GM12878 (cell line): Measurements from ENCODE around the gene DDX10. TPM values are rescaled to one million over a fixed set of nuclear protein-coding genes. Genes with fewer than 3 reads are reported as not detected.

Source experiments
- ATAC-seq: fragments of 200-7000 bp; cut with Tn5 transposase; 3 replicates; pipeline ENCODE4 v1.9.1; 2020; ENCODE audit warnings: mild to moderate bottlenecking, moderate library complexity
- BruUV-seq: library from RNA; stranded (reverse); fragments of 400-500 nt; replicated peaks from 2 replicates; lab custom pipeline; 2021; lab: Mats Ljungman, UMichigan
- CTCF ChIA-PET: fragments of 300-600 bp; sonication (Branson Sonifier 250); formaldehyde crosslinking; extraction: SDS; loops from one replicate; lab custom pipeline; 2021; ENCODE audit warnings: inconsistent platforms; lab: Yijun Ruan, JAX
- POLR2A ChIA-PET: fragments of 350-600 bp; formaldehyde crosslinking; extraction: SDS; loops from one replicate; lab custom pipeline; 2021; ENCODE audit warnings: inconsistent platforms; lab: Charles Lee
- RAD21 ChIA-PET: fragments of 300-600 bp; sonication (Branson Sonifier 250); formaldehyde crosslinking; loops from one replicate; lab custom pipeline; 2023; ENCODE audit warnings: antibody characterized with exemption; ENCODE audit not compliant: unreplicated experiment; lab: Charles Lee
- SMC1A ChIA-PET: fragments of 300-600 bp; sonication (Branson Sonifier 250); formaldehyde crosslinking; loops from one replicate; lab custom pipeline; 2023; ENCODE audit not compliant: unreplicated experiment, uncharacterized antibody; lab: Charles Lee
- DNase-seq: peaks from one replicate; pipeline ENCODE4 v3.0.0-alpha.2; 2011; ENCODE audit warnings: low read depth, low spot score
- FAIRE-seq: peaks from 3 replicates; lab custom pipeline; 2011; peaks lifted over from hg19 to GRCh38; lab: Jason Lieb, UNC
- H2AFZ ChIP-seq: 2 replicates; pipeline ENCODE4 v1.6.0; 2011; ENCODE audit warnings: low read depth, low read length, control low read depth; ENCODE audit not compliant: control insufficient read depth
- H3K27ac ChIP-seq: 2 replicates; pipeline ENCODE4 v1.5.1; 2011; ENCODE audit warnings: control low read depth; ENCODE audit not compliant: control insufficient read depth, insufficient read depth
- H3K27me3 ChIP-seq, 2 experiments: replicated peaks in 1 of 2; 2 replicates each; pipeline versions ENCODE4 v1.6.0 to v1.6.1; 2011; ENCODE audit warnings: low read length in 1 of 2; ENCODE audit not compliant: control insufficient read depth in 2 of 2, insufficient read depth in 2 of 2
- H3K36me3 ChIP-seq, 2 experiments: 2 replicates each; pipeline ENCODE4 v1.5.1; 2011; ENCODE audit warnings: low read length in 1 of 2; ENCODE audit not compliant: control insufficient read depth in 2 of 2, insufficient read depth in 2 of 2
- H3K4me1 ChIP-seq: 2 replicates; pipeline ENCODE4 v1.6.1; 2011; ENCODE audit warnings: mild to moderate bottlenecking, low read length, moderate library complexity, mixed read lengths; ENCODE audit not compliant: control insufficient read depth, insufficient read depth
- H3K4me2 ChIP-seq: 2 replicates; pipeline ENCODE4 v1.6.0; 2011; ENCODE audit warnings: control low read depth; ENCODE audit not compliant: control insufficient read depth, insufficient read depth
- H3K4me3 ChIP-seq: fragments of 200-600 bp; sonication (generic); 2 replicates; pipeline ENCODE4 v1.5.1; 2016
- H3K79me2 ChIP-seq: 2 replicates; pipeline ENCODE4 v1.6.0; 2011; ENCODE audit warnings: low read length; ENCODE audit not compliant: control insufficient read depth, insufficient read depth
- H3K9ac ChIP-seq: 2 replicates; pipeline ENCODE4 v1.8.0; 2011; ENCODE audit warnings: low read length, control low read depth, mixed read lengths; ENCODE audit not compliant: control insufficient read depth, insufficient read depth
- H3K9me3 ChIP-seq: replicated peaks from 3 replicates; pipeline ENCODE4 v1.5.1; 2011; ENCODE audit warnings: mild to moderate bottlenecking, low read length; ENCODE audit not compliant: control insufficient read depth, insufficient read depth
- H4K20me1 ChIP-seq: 2 replicates; pipeline ENCODE4 v1.6.0; 2011; ENCODE audit not compliant: control insufficient read depth, insufficient read depth
- MTA2 ChIP-seq: fragments of 450-650 bp; IDR thresholded peaks from 2 replicates; pipeline ENCODE4 v1.6.1; 2016; ENCODE audit warnings: low read depth, mild to moderate bottlenecking, moderate library complexity
- NR2C1 ChIP-seq: fragments of 450-650 bp; IDR thresholded peaks from 2 replicates; pipeline ENCODE4 v1.6.1; 2017; ENCODE audit warnings: antibody characterized with exemption, mild to moderate bottlenecking, moderate library complexity
- PML ChIP-seq: IDR thresholded peaks from 2 replicates; pipeline ENCODE4 v1.6.1; 2012; ENCODE audit warnings: low read length, inconsistent platforms
- STAT3 ChIP-seq: IDR thresholded peaks from 2 replicates; pipeline ENCODE4 v1.6.1; 2011; ENCODE audit warnings: low read depth, low read length, improper control_type of control experiment
- TCF3 ChIP-seq: IDR thresholded peaks from 2 replicates; pipeline ENCODE4 v1.6.1; 2012; ENCODE audit warnings: low read depth, mild to moderate bottlenecking, low read length, borderline replicate concordance; ENCODE audit not compliant: insufficient read depth
- WRNIP1 ChIP-seq: IDR thresholded peaks from 2 replicates; pipeline ENCODE4 v1.6.1; 2011; ENCODE audit warnings: low read depth, low read length, improper control_type of control experiment, borderline replicate concordance
- YY1 ChIP-seq: IDR thresholded peaks from 2 replicates; pipeline ENCODE4 v1.6.1; 2011; ENCODE audit warnings: low read depth, mild to moderate bottlenecking, low read length
- ZNF274 ChIP-seq: IDR thresholded peaks from one replicate; pipeline ENCODE4 v1.8.0; 2011; ENCODE audit not compliant: insufficient read length, insufficient read depth
- whole genome bisulfite sequencing: methylation state at CpG from one replicate; pipeline ENCODE4 v1.1.6; 2016; ENCODE audit warnings: low lambda C conversion rate; ENCODE audit not compliant: insufficient replicate concordance, insufficient coverage; ENCODE audit errors: missing lambda C conversion rate; 5-methylcytosine and 5-hydroxymethylcytosine counted together
- in situ Hi-C: fragments of 300-500 bp; cut with MboI; formaldehyde crosslinking; loops from 9 replicates; pipeline ENCODE4 v1.14.3; 2018; ENCODE audit warnings: mixed read lengths
- intact Hi-C: fragments of 100-400 bp; cut with micrococcal nuclease; formaldehyde crosslinking; loops from one replicate; pipeline ENCODE4 v1.14.2; 2022; ENCODE audit not compliant: unreplicated experiment
- polyA plus RNA-seq, 11 experiments: library from polyadenylated mRNA; depleted of rRNA in 4 of 11; unstranded in 6 of 11; stranded (reverse) in 5 of 11; fragments of >200 nt; fragmentation: Nextera tagmentation in 4 of 11; fragmentation: Illumina TruSeq in 1 of 11; extraction: Ambion mirVana in 4 of 11; extraction: Trizol in 1 of 11; gene quantifications; 1 replicate in 1 of 11; 2 replicates in 10 of 11; pipeline versions ENCODE4 v1.2.1 to v1.2.3, GENCODE V29; 2011 to 2016; ENCODE audit warnings: inconsistent platforms in 2 of 11, missing spikeins in 2 of 11, low read depth in 1 of 11
- total RNA-seq, 4 experiments: library from RNA; depleted of rRNA in 3 of 4; stranded (reverse); fragments of >200 nt in 3 of 4; fragmentation: Illumina TruSeq in 1 of 4; extraction: Trizol in 1 of 4; gene quantifications; 2 replicates each; pipeline versions ENCODE4 v1.2.1 to v1.2.3, GENCODE V29; 2013 to 2021
- TF ChIP-seq, protein P1 (sequence below): fragments of 150-350 bp; IDR thresholded peaks from 2 replicates; pipeline ENCODE4 v1.6.1; 2014; ENCODE audit warnings: mild to moderate bottlenecking, low read depth, low read length

The DDX10 gene
- total and polyA plus RNA-seq, 10 of the 15 experiments (the other 5 are each of a cell fraction or from before 2014, with no cell fraction given): 20.9 to 51.5 (median 31.9) TPM

DNA sequence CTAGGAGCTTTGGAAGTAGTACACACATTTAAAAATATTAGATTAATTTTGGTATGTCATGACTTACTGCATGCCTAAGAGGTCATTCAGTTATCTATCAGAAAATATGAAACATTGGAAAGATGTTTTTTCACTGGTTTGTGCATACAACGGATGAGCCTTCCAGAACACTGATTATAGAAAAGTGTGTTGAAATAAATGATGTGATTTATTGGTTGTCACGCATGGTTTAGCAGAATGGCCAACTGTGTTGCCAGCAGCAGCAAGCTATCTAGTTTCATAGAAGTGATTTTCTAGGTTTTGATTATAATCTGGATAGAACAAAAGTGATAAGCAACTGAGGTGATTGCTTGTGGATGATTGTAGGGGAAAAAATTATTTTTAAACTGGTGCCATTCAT lies 53.6 kb downstream of the DDX10 start:
- Histone ChIP-seq H4K20me1 (no peaks in the 10 kb centered on the region), H3K9ac (no peak overlapping the region), H3K27me3 (no peaks in the 10 kb centered on the region), H3K4me3 (no peak overlapping the region), H3K4me1 (peaks cover 4% of the 10 kb centered on the region; the same call in 1 of the 2 replicates), H3K9me3 (no peaks in the 10 kb centered on the region), H2AFZ (no peak overlapping the region), H3K79me2 (peaks cover 1% of the 10 kb centered on the region), H3K4me2 (no peak overlapping the region), H3K27ac (no peak overlapping the region), H3K36me3 (peaks cover 2 to 19% of the 10 kb centered on the region in 2 experiments; a peak in 3 of 4 replicates)
- WGBS: 100% methylated on average over 2 of the region's 2 CpGs
- BruUV-seq: no TSS peak
- intact Hi-C loops (no loop called here), in situ Hi-C loops (no loop called here)
- ChIA-PET POLR2A (no interaction called here), RAD21 (interaction anchor here (1.2 kb wide), 1 partner anchor 8 kb away, joined by 3 read pairs; no protein-coding TSS in a partner anchor), CTCF (interaction anchor here (0.6 to 2.1 kb wide), 5 partner anchors 8 to 136 kb away, joined by 3 to 11 read pairs (median 9); no protein-coding TSS in a partner anchor), SMC1A (interaction anchor here (0.6 to 6.6 kb wide), 8 partner anchors 10 to 79 kb away, joined by 3 to 45 read pairs (median 4); no protein-coding TSS in a partner anchor)
- TF ChIP-seq MTA2 (no peak), WRNIP1 (no peak), STAT3 (no peak), PML (no peak), ZNF274 (no peak), NR2C1 (no peak), YY1 (no peak), TCF3 (no peak)
- TF ChIP-seq, protein P1, sequence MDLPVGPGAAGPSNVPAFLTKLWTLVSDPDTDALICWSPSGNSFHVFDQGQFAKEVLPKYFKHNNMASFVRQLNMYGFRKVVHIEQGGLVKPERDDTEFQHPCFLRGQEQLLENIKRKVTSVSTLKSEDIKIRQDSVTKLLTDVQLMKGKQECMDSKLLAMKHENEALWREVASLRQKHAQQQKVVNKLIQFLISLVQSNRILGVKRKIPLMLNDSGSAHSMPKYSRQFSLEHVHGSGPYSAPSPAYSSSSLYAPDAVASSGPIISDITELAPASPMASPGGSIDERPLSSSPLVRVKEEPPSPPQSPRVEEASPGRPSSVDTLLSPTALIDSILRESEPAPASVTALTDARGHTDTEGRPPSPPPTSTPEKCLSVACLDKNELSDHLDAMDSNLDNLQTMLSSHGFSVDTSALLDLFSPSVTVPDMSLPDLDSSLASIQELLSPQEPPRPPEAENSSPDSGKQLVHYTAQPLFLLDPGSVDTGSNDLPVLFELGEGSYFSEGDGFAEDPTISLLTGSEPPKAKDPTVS: no peak
- no peak for DNase-seq
- ATAC-seq: no peak
- no peak for FAIRE-seq
